HEK293 (cell line): ENCODE data around the gene SGIP1.
A peak's percentile ranks its signal among the peaks of the same experiment; 100 is the strongest.

Source experiments
- CTCF ChIA-PET: fragments of 350-600 bp; formaldehyde crosslinking; extraction: SDS; loops from one replicate; lab custom pipeline; 2021; ENCODE audit warnings: antibody characterized with exemption; lab: Yijun Ruan, JAX
- POLR2A ChIA-PET: fragments of 300-600 bp; formaldehyde crosslinking; extraction: SDS; loops from one replicate; lab custom pipeline; 2020; ENCODE audit warnings: antibody characterized with exemption, inconsistent platforms; lab: Yijun Ruan, JAX
- H3K27ac ChIP-seq: fragments of 200-500 bp; sonication (Bioruptor generic); 2 replicates; pipeline ENCODE4 v1.5.1; 2014; ENCODE audit warnings: low read depth, low read length, control low read depth, inconsistent platforms; ENCODE audit errors: extremely low read depth
- H3K36me3 ChIP-seq, 2 experiments: fragments of 200-500 bp in 1 of 2; sonication (Bioruptor generic) in 1 of 2; 1 replicate in 1 of 2; 2 replicates in 1 of 2; pipeline ENCODE4 v1.5.1; 2014 to 2017; ENCODE audit warnings: inconsistent platforms in 2 of 2, low read length in 2 of 2; ENCODE audit not compliant: control insufficient read depth in 2 of 2, insufficient read depth in 1 of 2
- H3K4me1 ChIP-seq: fragments of 200-500 bp; sonication (Bioruptor generic); 2 replicates; pipeline ENCODE4 v1.5.1; 2014; ENCODE audit warnings: mild to moderate bottlenecking, low read length, inconsistent platforms; ENCODE audit not compliant: control insufficient read depth, insufficient read depth
- H3K4me3 ChIP-seq: 2 replicates; pipeline ENCODE4 v1.5.1; 2011; ENCODE audit warnings: low read depth, mild to moderate bottlenecking, control low read depth, low read length, moderate library complexity
- H3K9me3 ChIP-seq: fragments of 200-500 bp; sonication (Bioruptor generic); 2 replicates; pipeline ENCODE4 v1.5.1; 2014; ENCODE audit warnings: low read depth, low read length, inconsistent platforms; ENCODE audit not compliant: control insufficient read depth, insufficient read depth
- BCL11A ChIP-seq: fragments of 450-650 bp; formaldehyde crosslinking; IDR thresholded peaks from 2 replicates; pipeline ENCODE4 v1.5.1; 2016; ENCODE audit warnings: low read depth, missing biosample characterization, missing genetic modification characterization
- MYNN ChIP-seq: fragments of 450-650 bp; formaldehyde crosslinking; IDR thresholded peaks from 2 replicates; pipeline ENCODE4 v1.5.1; 2016; ENCODE audit warnings: missing biosample characterization, missing genetic modification characterization, borderline replicate concordance
- MZF1 ChIP-seq: fragments of 450-650 bp; formaldehyde crosslinking; IDR thresholded peaks from 2 replicates; pipeline ENCODE4 v1.5.1; 2017; ENCODE audit warnings: missing biosample characterization, missing genetic modification characterization, borderline replicate concordance
- OSR2 ChIP-seq: fragments of 450-650 bp; formaldehyde crosslinking; IDR thresholded peaks from 2 replicates; pipeline ENCODE4 v1.5.1; 2016; ENCODE audit warnings: missing biosample characterization, missing genetic modification characterization
- RBAK ChIP-seq: fragments of 450-650 bp; formaldehyde crosslinking; IDR thresholded peaks from 2 replicates; pipeline ENCODE4 v1.5.1; 2016; ENCODE audit warnings: missing biosample characterization, missing genetic modification characterization
- SCRT2 ChIP-seq: fragments of 450-650 bp; formaldehyde crosslinking; IDR thresholded peaks from 2 replicates; pipeline ENCODE4 v1.5.1; 2016; ENCODE audit warnings: missing biosample characterization, missing genetic modification characterization
- SP3 ChIP-seq: fragments of 450-650 bp; formaldehyde crosslinking; IDR thresholded peaks from 2 replicates; pipeline ENCODE4 v1.5.1; 2016; ENCODE audit warnings: missing biosample characterization, missing genetic modification characterization
- ZBTB8A ChIP-seq: fragments of 450-650 bp; formaldehyde crosslinking; IDR thresholded peaks from 2 replicates; pipeline ENCODE4 v1.5.1; 2016; ENCODE audit warnings: missing biosample characterization, missing genetic modification characterization
- ZEB2 ChIP-seq: fragments of 450-650 bp; formaldehyde crosslinking; IDR thresholded peaks from 2 replicates; pipeline ENCODE4 v1.5.1; 2016; ENCODE audit warnings: missing biosample characterization, missing genetic modification characterization
- ZNF10 ChIP-seq: fragments of 450-650 bp; formaldehyde crosslinking; IDR thresholded peaks from 2 replicates; pipeline ENCODE4 v1.5.1; 2017; ENCODE audit warnings: missing biosample characterization, missing genetic modification characterization
- ZNF2 ChIP-seq: fragments of 450-650 bp; formaldehyde crosslinking; IDR thresholded peaks from 2 replicates; pipeline ENCODE4 v1.5.1; 2016; ENCODE audit warnings: missing biosample characterization, missing genetic modification characterization
- ZNF202 ChIP-seq: fragments of 450-650 bp; formaldehyde crosslinking; IDR thresholded peaks from 2 replicates; pipeline ENCODE4 v1.5.1; 2016; ENCODE audit warnings: missing biosample characterization, missing genetic modification characterization, borderline replicate concordance
- ZNF274 ChIP-seq, 2 experiments: fragments of 200-500 bp in 1 of 2; fragments of 450-650 bp in 1 of 2; sonication (Bioruptor generic) in 1 of 2; formaldehyde crosslinking in 1 of 2; IDR thresholded peaks; 2 replicates each; pipeline versions ENCODE4 v1.5.1 to v1.6.1; 2014 to 2016; ENCODE audit warnings: borderline replicate concordance in 1 of 2, inconsistent platforms in 1 of 2, low read length in 1 of 2, missing biosample characterization in 1 of 2, missing genetic modification characterization in 1 of 2
- ZNF335 ChIP-seq: fragments of 450-650 bp; formaldehyde crosslinking; conservative IDR thresholded peaks from 2 replicates; pipeline ENCODE4 v1.5.1; 2016; ENCODE audit warnings: missing biosample characterization, missing genetic modification characterization
- ZNF404 ChIP-seq: fragments of 450-650 bp; formaldehyde crosslinking; IDR thresholded peaks from 2 replicates; pipeline ENCODE4 v1.5.1; 2017; ENCODE audit warnings: missing biosample characterization, missing genetic modification characterization
- ZNF549 ChIP-seq: fragments of 450-650 bp; IDR thresholded peaks from 2 replicates; pipeline ENCODE4 v1.5.1; 2018; ENCODE audit warnings: missing biosample characterization, missing genetic modification characterization, mild to moderate bottlenecking, inconsistent platforms, moderate library complexity
- ZNF600 ChIP-seq: fragments of 450-650 bp; formaldehyde crosslinking; IDR thresholded peaks from 2 replicates; pipeline ENCODE4 v1.5.1; 2016; ENCODE audit warnings: missing biosample characterization, missing genetic modification characterization
- ZNF610 ChIP-seq: fragments of 450-650 bp; formaldehyde crosslinking; IDR thresholded peaks from 2 replicates; pipeline ENCODE4 v1.5.1; 2016; ENCODE audit warnings: missing biosample characterization, missing genetic modification characterization, borderline replicate concordance
- ZNF664 ChIP-seq: fragments of 450-650 bp; formaldehyde crosslinking; IDR thresholded peaks from 2 replicates; pipeline ENCODE4 v1.5.1; 2016; ENCODE audit warnings: missing biosample characterization, missing genetic modification characterization
- ZNF677 ChIP-seq: fragments of 450-650 bp; IDR thresholded peaks from 2 replicates; pipeline ENCODE4 v1.5.0; 2018; ENCODE audit warnings: missing biosample characterization, mild to moderate bottlenecking, missing genetic modification characterization, moderate library complexity
- TF ChIP-seq, protein P1 (sequence below): fragments of 450-650 bp; formaldehyde crosslinking; IDR thresholded peaks from 2 replicates; pipeline ENCODE4 v1.5.1; 2017; ENCODE audit warnings: missing biosample characterization, missing genetic modification characterization
- TF ChIP-seq, protein P2 (sequence below): fragments of 450-650 bp; formaldehyde crosslinking; IDR thresholded peaks from 2 replicates; pipeline ENCODE4 v1.5.1; 2017; ENCODE audit warnings: missing biosample characterization, missing genetic modification characterization
- TF ChIP-seq, protein P3 (sequence below): fragments of 450-650 bp; formaldehyde crosslinking; IDR thresholded peaks from 2 replicates; pipeline ENCODE4 v1.5.1; 2016; ENCODE audit warnings: missing biosample characterization, missing genetic modification characterization
- TF ChIP-seq, protein P4 (sequence below): fragments of 450-650 bp; formaldehyde crosslinking; IDR thresholded peaks from 2 replicates; pipeline ENCODE4 v1.5.1; 2016; ENCODE audit warnings: missing biosample characterization, missing genetic modification characterization

Gene SGIP1

DNA sequence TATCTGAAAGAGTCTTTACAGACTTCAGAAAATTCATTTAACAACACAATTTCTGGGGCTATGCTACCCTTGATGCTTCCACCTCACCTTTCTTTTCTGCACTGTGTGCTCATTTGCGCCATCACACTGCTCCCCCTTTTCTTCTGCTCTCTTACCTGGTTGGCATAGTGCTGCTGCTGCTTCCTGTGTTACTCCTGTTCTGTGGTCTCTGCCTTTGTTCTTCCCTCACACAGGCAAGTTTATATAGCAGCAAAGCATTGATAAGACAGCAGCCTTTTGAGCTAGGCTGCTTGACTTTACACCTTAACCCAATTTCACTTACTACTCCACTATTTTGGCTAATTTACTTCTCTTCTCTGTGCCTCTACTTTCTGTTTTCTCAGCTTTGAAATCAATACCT is 18.3 kb downstream of the SGIP1 start:
- no peaks in the 10 kb centered on the region for H3K36me3 ChIP-seq
- peak overlapping the region; percentile 5; the same call in 1 of the 2 replicates for H3K27ac ChIP-seq
- TF ChIP-seq RBAK (tag by site-specific recombination) (no peak), ZBTB8A (tag by site-specific recombination) (no peak), ZNF664 (tag by site-specific recombination) (0 out of 2 replicates have a peak, but pooled peaks have one; percentile 46)
- CTCF ChIA-PET: interaction anchor here (1.5 kb wide), 1 partner anchor 48 kb away, joined by 4 read pairs; no protein-coding TSS in a partner anchor
- no peak overlapping the region for H3K4me3 ChIP-seq
- no peaks in the 10 kb centered on the region for H3K9me3 ChIP-seq
- POLR2A ChIA-PET: no interaction called here
- peaks cover 9% of the 10 kb centered on the region for H3K4me1 ChIP-seq

DNA sequence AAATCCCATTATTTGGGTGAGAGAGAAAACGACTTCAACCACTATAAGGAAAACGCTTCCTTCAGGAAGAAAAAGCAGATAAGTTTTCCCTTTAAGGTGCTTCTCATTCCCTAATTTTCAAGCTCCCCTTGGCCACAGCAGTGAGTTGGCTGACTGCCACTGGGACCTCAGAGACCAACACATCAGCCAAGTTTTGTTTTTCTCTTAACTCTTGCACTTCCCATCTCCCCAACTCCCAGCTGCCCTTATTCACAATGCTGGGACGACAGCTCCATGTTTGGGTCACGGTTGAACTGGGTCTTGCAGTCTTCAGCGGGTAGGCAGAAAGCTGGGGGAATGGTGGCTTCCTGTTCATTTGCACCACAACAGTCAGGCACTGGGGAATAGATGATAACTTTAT is 18.9 kb downstream of the SGIP1 start:
- ChIA-PET POLR2A (no interaction called here), CTCF (interaction anchor here (0.6 to 1.5 kb wide), 4 partner anchors 9 to 762 kb away, joined by 3 to 4 read pairs (median 4); no protein-coding TSS in a partner anchor)
- Histone ChIP-seq H3K27ac (peak overlapping the region; percentile 5; the same call in 1 of the 2 replicates), H3K4me1 (peaks cover 9% of the 10 kb centered on the region), H3K9me3 (no peaks in the 10 kb centered on the region), H3K36me3 (no peaks in the 10 kb centered on the region), H3K4me3 (no peak overlapping the region)
- TF ChIP-seq ZNF610: no peak
- no peak for TF ChIP-seq OSR2
- TF ChIP-seq ZNF335: no peak
- TF ChIP-seq ZNF202 (tag by site-specific recombination): no peak
- TF ChIP-seq, protein P1, sequence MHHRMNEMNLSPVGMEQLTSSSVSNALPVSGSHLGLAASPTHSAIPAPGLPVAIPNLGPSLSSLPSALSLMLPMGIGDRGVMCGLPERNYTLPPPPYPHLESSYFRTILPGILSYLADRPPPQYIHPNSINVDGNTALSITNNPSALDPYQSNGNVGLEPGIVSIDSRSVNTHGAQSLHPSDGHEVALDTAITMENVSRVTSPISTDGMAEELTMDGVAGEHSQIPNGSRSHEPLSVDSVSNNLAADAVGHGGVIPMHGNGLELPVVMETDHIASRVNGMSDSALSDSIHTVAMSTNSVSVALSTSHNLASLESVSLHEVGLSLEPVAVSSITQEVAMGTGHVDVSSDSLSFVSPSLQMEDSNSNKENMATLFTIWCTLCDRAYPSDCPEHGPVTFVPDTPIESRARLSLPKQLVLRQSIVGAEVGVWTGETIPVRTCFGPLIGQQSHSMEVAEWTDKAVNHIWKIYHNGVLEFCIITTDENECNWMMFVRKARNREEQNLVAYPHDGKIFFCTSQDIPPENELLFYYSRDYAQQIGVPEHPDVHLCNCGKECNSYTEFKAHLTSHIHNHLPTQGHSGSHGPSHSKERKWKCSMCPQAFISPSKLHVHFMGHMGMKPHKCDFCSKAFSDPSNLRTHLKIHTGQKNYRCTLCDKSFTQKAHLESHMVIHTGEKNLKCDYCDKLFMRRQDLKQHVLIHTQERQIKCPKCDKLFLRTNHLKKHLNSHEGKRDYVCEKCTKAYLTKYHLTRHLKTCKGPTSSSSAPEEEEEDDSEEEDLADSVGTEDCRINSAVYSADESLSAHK: no peak
- no peak for TF ChIP-seq MYNN (tag by site-specific recombination)
- TF ChIP-seq MZF1 (tag by site-specific recombination): peak; percentile 81; the same call in 1 of the 2 replicates
- TF ChIP-seq ZNF10 (tag by site-specific recombination): no peak
- no peak for TF ChIP-seq ZNF677 (tag by site-specific recombination)
- TF ChIP-seq, protein P2, sequence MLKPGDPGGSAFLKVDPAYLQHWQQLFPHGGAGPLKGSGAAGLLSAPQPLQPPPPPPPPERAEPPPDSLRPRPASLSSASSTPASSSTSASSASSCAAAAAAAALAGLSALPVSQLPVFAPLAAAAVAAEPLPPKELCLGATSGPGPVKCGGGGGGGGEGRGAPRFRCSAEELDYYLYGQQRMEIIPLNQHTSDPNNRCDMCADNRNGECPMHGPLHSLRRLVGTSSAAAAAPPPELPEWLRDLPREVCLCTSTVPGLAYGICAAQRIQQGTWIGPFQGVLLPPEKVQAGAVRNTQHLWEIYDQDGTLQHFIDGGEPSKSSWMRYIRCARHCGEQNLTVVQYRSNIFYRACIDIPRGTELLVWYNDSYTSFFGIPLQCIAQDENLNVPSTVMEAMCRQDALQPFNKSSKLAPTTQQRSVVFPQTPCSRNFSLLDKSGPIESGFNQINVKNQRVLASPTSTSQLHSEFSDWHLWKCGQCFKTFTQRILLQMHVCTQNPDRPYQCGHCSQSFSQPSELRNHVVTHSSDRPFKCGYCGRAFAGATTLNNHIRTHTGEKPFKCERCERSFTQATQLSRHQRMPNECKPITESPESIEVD (tag by site-specific recombination): peak; percentile 61

DNA sequence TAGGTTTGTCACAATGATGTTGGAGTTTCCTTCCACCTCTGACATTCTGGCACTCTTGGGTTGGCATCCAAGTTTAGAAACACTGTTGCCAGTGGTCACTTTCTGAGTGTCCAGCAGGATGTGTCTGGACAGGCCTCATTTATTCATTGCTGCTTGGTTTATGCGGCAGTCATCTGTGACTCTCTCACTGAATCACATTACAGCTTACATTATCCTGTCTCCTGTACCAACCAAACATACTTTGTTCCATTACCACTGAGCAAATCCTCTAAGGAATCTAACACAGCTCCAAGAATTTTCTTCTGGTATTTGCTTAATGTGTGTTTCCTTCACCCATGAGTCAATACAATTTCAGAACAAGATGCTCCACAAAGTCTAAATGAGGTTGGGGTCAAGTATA is 19.9 kb downstream of the SGIP1 start:
- TF ChIP-seq ZEB2 (tag by site-specific recombination) (no peak), BCL11A (tag by site-specific recombination) (no peak), ZNF600 (no peak), SCRT2 (no peak), ZNF2 (tag by site-specific recombination) (no peak), ZNF664 (tag by site-specific recombination) (no peak), ZNF404 (tag by site-specific recombination) (no peak), ZNF549 (no peak), SP3 (tag by site-specific recombination) (no peak), ZNF274 (IDR thresholded peaks at IDR 0.05; ENCODE audit: low read length) (no peak), ZNF274 (tag by site-specific recombination; IDR thresholded peaks at IDR 0.05; ENCODE audit: borderline replicate concordance) (no peak)
- TF ChIP-seq, protein P3, sequence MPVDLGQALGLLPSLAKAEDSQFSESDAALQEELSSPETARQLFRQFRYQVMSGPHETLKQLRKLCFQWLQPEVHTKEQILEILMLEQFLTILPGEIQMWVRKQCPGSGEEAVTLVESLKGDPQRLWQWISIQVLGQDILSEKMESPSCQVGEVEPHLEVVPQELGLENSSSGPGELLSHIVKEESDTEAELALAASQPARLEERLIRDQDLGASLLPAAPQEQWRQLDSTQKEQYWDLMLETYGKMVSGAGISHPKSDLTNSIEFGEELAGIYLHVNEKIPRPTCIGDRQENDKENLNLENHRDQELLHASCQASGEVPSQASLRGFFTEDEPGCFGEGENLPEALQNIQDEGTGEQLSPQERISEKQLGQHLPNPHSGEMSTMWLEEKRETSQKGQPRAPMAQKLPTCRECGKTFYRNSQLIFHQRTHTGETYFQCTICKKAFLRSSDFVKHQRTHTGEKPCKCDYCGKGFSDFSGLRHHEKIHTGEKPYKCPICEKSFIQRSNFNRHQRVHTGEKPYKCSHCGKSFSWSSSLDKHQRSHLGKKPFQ: no peak
- TF ChIP-seq, protein P4, sequence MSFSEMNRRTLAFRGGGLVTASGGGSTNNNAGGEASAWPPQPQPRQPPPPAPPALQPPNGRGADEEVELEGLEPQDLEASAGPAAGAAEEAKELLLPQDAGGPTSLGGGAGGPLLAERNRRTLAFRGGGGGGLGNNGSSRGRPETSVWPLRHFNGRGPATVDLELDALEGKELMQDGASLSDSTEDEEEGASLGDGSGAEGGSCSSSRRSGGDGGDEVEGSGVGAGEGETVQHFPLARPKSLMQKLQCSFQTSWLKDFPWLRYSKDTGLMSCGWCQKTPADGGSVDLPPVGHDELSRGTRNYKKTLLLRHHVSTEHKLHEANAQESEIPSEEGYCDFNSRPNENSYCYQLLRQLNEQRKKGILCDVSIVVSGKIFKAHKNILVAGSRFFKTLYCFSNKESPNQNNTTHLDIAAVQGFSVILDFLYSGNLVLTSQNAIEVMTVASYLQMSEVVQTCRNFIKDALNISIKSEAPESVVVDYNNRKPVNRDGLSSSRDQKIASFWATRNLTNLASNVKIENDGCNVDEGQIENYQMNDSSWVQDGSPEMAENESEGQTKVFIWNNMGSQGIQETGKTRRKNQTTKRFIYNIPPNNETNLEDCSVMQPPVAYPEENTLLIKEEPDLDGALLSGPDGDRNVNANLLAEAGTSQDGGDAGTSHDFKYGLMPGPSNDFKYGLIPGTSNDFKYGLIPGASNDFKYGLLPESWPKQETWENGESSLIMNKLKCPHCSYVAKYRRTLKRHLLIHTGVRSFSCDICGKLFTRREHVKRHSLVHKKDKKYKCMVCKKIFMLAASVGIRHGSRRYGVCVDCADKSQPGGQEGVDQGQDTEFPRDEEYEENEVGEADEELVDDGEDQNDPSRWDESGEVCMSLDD (tag by site-specific recombination): no peak
- H3K36me3 ChIP-seq: no peaks in the 10 kb centered on the region
- no peaks in the 10 kb centered on the region for H3K9me3 ChIP-seq
- ChIA-PET CTCF (interaction anchor here (0.6 to 0.8 kb wide), 2 partner anchors 8 to 658 kb away, joined by 4 read pairs; no protein-coding TSS in a partner anchor), POLR2A (no interaction called here)
- peaks cover 9% of the 10 kb centered on the region for H3K4me1 ChIP-seq
- no peak overlapping the region for H3K4me3 ChIP-seq
- H3K27ac ChIP-seq: no peak overlapping the region
